Sigmoid colon (tissue), 4 donors: ENCODE data around the gene TMIGD2.

Experiments used
- CTCF ChIP-seq, 4 experiments: fragments of 450-650 bp in 3 of 4; fragments of 200-600 bp in 1 of 4; IDR thresholded peaks; one replicate each; pipeline ENCODE4 v1.5.1; 2016 to 2019; ENCODE audit warnings: antibody characterized with exemption in 4 of 4, mild to moderate bottlenecking in 3 of 4, moderate library complexity in 2 of 4
- POLR2A ChIP-seq, 2 donors: fragments of 450-650 bp; IDR thresholded peaks; one replicate each; pipeline ENCODE4 v1.6.1; 2016; ENCODE audit warnings: antibody characterized with exemption in 2 of 2, mild to moderate bottlenecking in 2 of 2, moderate library complexity in 2 of 2
- POLR2AphosphoS5 ChIP-seq, 4 donors: sonication (generic); formaldehyde crosslinking; IDR thresholded peaks; one replicate each; pipeline ENCODE4 v1.6.1; 2017; ENCODE audit warnings: antibody characterized with exemption in 4 of 4

- no peak for TF ChIP-seq POLR2AphosphoS5 (IDR thresholded peaks at IDR 0.05)
- no peak for TF ChIP-seq CTCF (IDR thresholded peaks at IDR 0.05)
- no peak for TF ChIP-seq POLR2A (IDR thresholded peaks at IDR 0.05)
These were observed 17.2 kb downstream of the TMIGD2 start for GRCh38 chr19:4284974-4285373.
